Activated CD8-positive, alpha-beta T cell treated with anti-CD3 and anti-CD28 coated beads, Interleukin-2, amount 10 ng/mL, durations not matched to agents 7 days and 5 days (primary cell): ENCODE measurements around the gene CHKB. TPM values are rescaled to one million over a fixed set of nuclear protein-coding genes. Genes with fewer than 3 reads are reported as not detected.
"Not testable (repeated sequence)": the region's sequence is repeated elsewhere in the genome, so short reads cannot be mapped to it uniquely, and the experiment has no call there.

ENCODE experiments used
- ATAC-seq: fragments of 150-1000 bp; cut with Tn5 transposase; one replicate; pipeline ENCODE4 v1.10.0; 2021; ENCODE audit warnings: moderate library complexity
- CTCF ChIA-PET: fragments of 350-600 bp; sonication (Branson Sonifier 250); formaldehyde crosslinking; loops from one replicate; lab custom pipeline; 2021; ENCODE audit warnings: antibody characterized with exemption; lab: Charles Lee
- POLR2A ChIA-PET: fragments of 350-600 bp; sonication (Branson Sonifier 250); formaldehyde crosslinking; loops from one replicate; lab custom pipeline; 2021; ENCODE audit warnings: antibody characterized with exemption; lab: Charles Lee
- DNase-seq: peaks from one replicate; pipeline ENCODE4 v3.0.0-alpha.2; 2020
- H3K27ac Mint-ChIP-seq: one replicate; pipeline ENCODE4 v1.8.0; 2021; ENCODE audit warnings: mild to moderate bottlenecking, mixed read lengths
- H3K27me3 Mint-ChIP-seq: one replicate; pipeline ENCODE4 v1.8.0; 2021; ENCODE audit warnings: low read depth, mixed read lengths
- H3K36me3 Mint-ChIP-seq: one replicate; pipeline ENCODE4 v1.8.0; 2021; ENCODE audit warnings: low read depth, mixed read lengths
- H3K4me1 Mint-ChIP-seq: one replicate; pipeline ENCODE4 v1.8.0; 2021; ENCODE audit warnings: low read depth, mixed read lengths
- H3K4me3 Mint-ChIP-seq: one replicate; pipeline ENCODE4 v1.8.0; 2021; ENCODE audit warnings: mild to moderate bottlenecking, mixed read lengths
- H3K9me3 Mint-ChIP-seq: one replicate; pipeline ENCODE4 v1.8.0; 2022; ENCODE audit warnings: mixed read lengths; ENCODE audit not compliant: insufficient read depth
- total RNA-seq, 2 experiments: library from RNA; stranded (reverse); gene quantifications; one replicate each; pipeline ENCODE4 v1.2.3, GENCODE V29; 2021

CHKB gene
- total RNA-seq, 2 experiments from 2014 or later: 98.9 to 101 TPM

- Mint-ChIP-seq H3K36me3 (peaks cover 20% of the 10 kb centered on the region), H3K4me1 (peaks cover 44% of the 10 kb centered on the region), H3K27ac (peak overlapping the region; percentile 100), H3K4me3 (peak overlapping the region; percentile 5)
- POLR2A ChIA-PET: interaction anchor here (3.1 to 7.1 kb wide), 2 partner anchors 13 to 14 kb away, joined by 11 to 142 read pairs; partner anchors contain the start of gene KLHDC7B
- peak; percentile 24 for DNase-seq
- CTCF ChIA-PET: interaction anchor here (7.8 kb wide), 1 partner anchor 7 kb away, joined by 116 read pairs; the partner anchor contains the start of genes SCO2 and TYMP
- not testable (repeated sequence) for H3K27me3 Mint-ChIP-seq, ATAC-seq, H3K9me3 Mint-ChIP-seq
Measured at GRCh38 chr22:50533856-50534711, 48.6 kb downstream of the CHKB start.

- peak overlapping the region; percentile 94 for H3K4me3 Mint-ChIP-seq
- ATAC-seq: no peak
- H3K9me3 Mint-ChIP-seq: no peaks in the 10 kb centered on the region
- H3K4me1 Mint-ChIP-seq: peaks cover 48% of the 10 kb centered on the region
- DNase-seq: no peak
- POLR2A ChIA-PET: interaction anchor here (0.7 to 8.7 kb wide), 6 partner anchors 6 to 88 kb away, joined by 3 to 335 read pairs (median 20); partner anchors contain the start of genes KLHDC7B and SYCE3
- CTCF ChIA-PET: interaction anchor here (1.0 kb wide), 2 partner anchors 8 to 88 kb away, joined by 3 to 5 read pairs; no protein-coding TSS in a partner anchor
- H3K36me3 Mint-ChIP-seq: peaks cover 28% of the 10 kb centered on the region
- H3K27ac Mint-ChIP-seq: peak overlapping the region; percentile 100
- no peaks in the 10 kb centered on the region for H3K27me3 Mint-ChIP-seq
Measured at GRCh38 chr22:50532824-50533796, 49.5 kb downstream of the CHKB start.

- Mint-ChIP-seq H3K36me3 (peaks cover 33% of the 10 kb centered on the region), H3K27ac (peak overlapping the region; percentile 100), H3K4me3 (peak overlapping the region; percentile 94), H3K9me3 (no peaks in the 10 kb centered on the region), H3K4me1 (peaks cover 53% of the 10 kb centered on the region), H3K27me3 (no peaks in the 10 kb centered on the region)
- ATAC-seq: no peak
- POLR2A ChIA-PET: interaction anchor here (0.8 to 8.7 kb wide), 9 partner anchors 7 to 341 kb away, joined by 3 to 335 read pairs (median 6); partner anchors contain the start of genes CHKB, KLHDC7B and SYCE3
- CTCF ChIA-PET: interaction anchor here (1.0 to 1.1 kb wide), 3 partner anchors 9 to 89 kb away, joined by 3 to 5 read pairs (median 3); no protein-coding TSS in a partner anchor
- DNase-seq: no peak
Measured at GRCh38 chr22:50531962-50532674, 50.5 kb downstream of the CHKB start.

- Mint-ChIP-seq H3K36me3 (peaks cover 37% of the 10 kb centered on the region), H3K4me3 (peak overlapping the region; percentile 94), H3K27me3 (no peaks in the 10 kb centered on the region), H3K27ac (peak overlapping the region; percentile 100), H3K9me3 (no peaks in the 10 kb centered on the region), H3K4me1 (peaks cover 55% of the 10 kb centered on the region)
- ATAC-seq (peak; percentile 32), DNase-seq (peak; percentile 84)
- ChIA-PET POLR2A (interaction anchor here (0.8 to 8.7 kb wide), 9 partner anchors 7 to 341 kb away, joined by 3 to 335 read pairs (median 6); partner anchors contain the start of genes CHKB, KLHDC7B and SYCE3), CTCF (interaction anchor here (1.0 to 1.1 kb wide), 2 partner anchors 9 to 89 kb away, joined by 3 read pairs; no protein-coding TSS in a partner anchor)
Measured at GRCh38 chr22:50531546-50531961, 51.1 kb downstream of the CHKB start.

- CTCF ChIA-PET: interaction anchor here (1.1 kb wide), 1 partner anchor 90 kb away, joined by 3 read pairs; no protein-coding TSS in a partner anchor
- H3K36me3 Mint-ChIP-seq: peaks cover 37% of the 10 kb centered on the region
- ATAC-seq: peak; percentile 47
- H3K4me1 Mint-ChIP-seq: peaks cover 51% of the 10 kb centered on the region
- H3K4me3 Mint-ChIP-seq: peak overlapping the region; percentile 94
- POLR2A ChIA-PET: interaction anchor here (0.6 to 8.7 kb wide), 11 partner anchors 8 to 340 kb away, joined by 3 to 335 read pairs (median 5); partner anchors contain the start of genes CHKB, KLHDC7B and SYCE3
- no peaks in the 10 kb centered on the region for H3K9me3 Mint-ChIP-seq
- no peaks in the 10 kb centered on the region for H3K27me3 Mint-ChIP-seq
- peak overlapping the region; percentile 100 for H3K27ac Mint-ChIP-seq
- peak; percentile 92 for DNase-seq
Measured at GRCh38 chr22:50530877-50531545, 51.6 kb downstream of the CHKB start.

- peak overlapping the region; percentile 100 for H3K27ac Mint-ChIP-seq
- no peaks in the 10 kb centered on the region for H3K27me3 Mint-ChIP-seq
- DNase-seq (no peak), ATAC-seq (peak; percentile 4)
- H3K4me3 Mint-ChIP-seq: peak overlapping the region; percentile 94
- H3K36me3 Mint-ChIP-seq: peaks cover 37% of the 10 kb centered on the region
- ChIA-PET POLR2A (interaction anchor here (0.6 to 8.7 kb wide), 8 partner anchors 8 to 340 kb away, joined by 3 to 335 read pairs (median 10); partner anchors contain the start of genes CHKB, KLHDC7B and SYCE3), CTCF (no interaction called here)
- H3K9me3 Mint-ChIP-seq: no peaks in the 10 kb centered on the region
- H3K4me1 Mint-ChIP-seq: peaks cover 51% of the 10 kb centered on the region
Measured at GRCh38 chr22:50530580-50530876, 52.1 kb downstream of the CHKB start.

- Mint-ChIP-seq H3K4me1 (peaks cover 51% of the 10 kb centered on the region), H3K27me3 (no peaks in the 10 kb centered on the region), H3K36me3 (peaks cover 37% of the 10 kb centered on the region), H3K27ac (peak within 1 kb of the TSS; percentile 100), H3K4me3 (peak within 1 kb of the TSS; percentile 94), H3K9me3 (no peaks in the 10 kb centered on the region)
- POLR2A ChIA-PET: interaction anchor here (0.6 to 8.7 kb wide), 10 partner anchors 9 to 169 kb away, joined by 3 to 335 read pairs (median 4); partner anchors contain the start of genes KLHDC7B, LMF2, NCAPH2 and SYCE3
- peak; percentile 85 for DNase-seq
- ATAC-seq: peak; percentile 32
- CTCF ChIA-PET: interaction anchor here (1.0 to 6.5 kb wide), 3 partner anchors 8 to 33 kb away, joined by 5 to 116 read pairs (median 7); partner anchors contain the start of gene SYCE3
Measured at GRCh38 chr22:50529897-50530579, 52.6 kb downstream of the CHKB start, which contains the start of gene TYMP. Gene TYMP (minus strand): TSS chr22:50530012. CDS start chr22:50529709, 303 bp downstream.

- ATAC-seq (no peak), DNase-seq (no peak)
- H3K27ac Mint-ChIP-seq: peak overlapping the region; percentile 91
- H3K4me3 Mint-ChIP-seq: peak overlapping the region; percentile 80
- peaks cover 41% of the 10 kb centered on the region for H3K36me3 Mint-ChIP-seq
- peaks cover 52% of the 10 kb centered on the region for H3K4me1 Mint-ChIP-seq
- ChIA-PET CTCF (interaction anchor here (0.6 to 6.5 kb wide), 6 partner anchors 8 to 277 kb away, joined by 3 to 116 read pairs (median 4); partner anchors contain the start of gene SYCE3), POLR2A (interaction anchor here (0.6 to 8.7 kb wide), 11 partner anchors 10 to 170 kb away, joined by 3 to 335 read pairs (median 5); partner anchors contain the start of genes KLHDC7B, LMF2, NCAPH2 and SYCE3)
- no peaks in the 10 kb centered on the region for H3K9me3 Mint-ChIP-seq
- no peaks in the 10 kb centered on the region for H3K27me3 Mint-ChIP-seq
Measured at GRCh38 chr22:50529416-50529896, 53.2 kb downstream of the CHKB start.
